Measurements from ENCODE around the gene ZFP92. TPM values are rescaled to one million over a fixed set of nuclear protein-coding genes. Genes with fewer than 3 reads are reported as not detected.
A peak's percentile ranks its signal among the peaks of the same experiment; 100 is the strongest.

The ZFP92 gene, protein sequence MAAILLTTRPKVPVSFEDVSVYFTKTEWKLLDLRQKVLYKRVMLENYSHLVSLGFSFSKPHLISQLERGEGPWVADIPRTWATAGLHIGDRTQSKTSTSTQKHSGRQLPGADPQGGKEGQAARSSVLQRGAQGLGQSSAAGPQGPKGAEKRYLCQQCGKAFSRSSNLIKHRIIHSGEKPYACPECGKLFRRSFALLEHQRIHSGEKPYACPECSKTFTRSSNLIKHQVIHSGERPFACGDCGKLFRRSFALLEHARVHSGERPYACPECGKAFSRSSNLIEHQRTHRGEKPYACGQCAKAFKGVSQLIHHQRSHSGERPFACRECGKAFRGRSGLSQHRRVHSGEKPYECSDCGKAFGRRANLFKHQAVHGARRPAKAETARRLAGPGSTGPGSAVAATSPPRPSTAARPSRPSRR
- 1 to 10 TPM; 2.1 to 3.3 TPM for total RNA-seq

- no peaks in the 10 kb centered on the region for H3K36me3 Mint-ChIP-seq
- peak; percentile 84 to 88 for ATAC-seq
These were observed at the start of gene ZFP92 for GRCh38 chrX:153411255-153411987. Gene ZFP92, plus strand, starts transcription at chrX:153411472. Its CDS starts 6,851 bp downstream, at chrX:153418323.

GRCh38 chrX:153361781-153362397 is 49.4 kb upstream of the ZFP92 start:
- H3K9me3 Mint-ChIP-seq: no peaks in the 10 kb centered on the region
- H3K36me3 Mint-ChIP-seq: no peaks in the 10 kb centered on the region
- peaks cover 0 to 3% of the 10 kb centered on the region in 2 donors for H3K27me3 Mint-ChIP-seq
- DNase-seq (ENCODE audit: low spot score): no peak
- no peak overlapping the region for H3K27ac Mint-ChIP-seq
- H3K4me1 Mint-ChIP-seq (ENCODE audit: low read depth in 2 of 2): no peaks in the 10 kb centered on the region
- H3K4me3 Mint-ChIP-seq: no peak overlapping the region
- ATAC-seq: no peak

More at GRCh38 chrX:153411255-153411987, at the start of gene ZFP92:
- no peak for DNase-seq (ENCODE audit: low spot score)
- no peaks in the 10 kb centered on the region for H3K27me3 Mint-ChIP-seq
- no peaks in the 10 kb centered on the region for H3K9me3 Mint-ChIP-seq
- peaks cover 6 to 9% of the 10 kb centered on the region in 2 donors for H3K4me1 Mint-ChIP-seq (ENCODE audit: low read depth in 2 of 2)
- peak within 1 kb of the TSS; percentile 74 for H3K4me3 Mint-ChIP-seq
- peak within 1 kb of the TSS in 1 of 2 donors; percentile 69 for H3K27ac Mint-ChIP-seq

DNA sequence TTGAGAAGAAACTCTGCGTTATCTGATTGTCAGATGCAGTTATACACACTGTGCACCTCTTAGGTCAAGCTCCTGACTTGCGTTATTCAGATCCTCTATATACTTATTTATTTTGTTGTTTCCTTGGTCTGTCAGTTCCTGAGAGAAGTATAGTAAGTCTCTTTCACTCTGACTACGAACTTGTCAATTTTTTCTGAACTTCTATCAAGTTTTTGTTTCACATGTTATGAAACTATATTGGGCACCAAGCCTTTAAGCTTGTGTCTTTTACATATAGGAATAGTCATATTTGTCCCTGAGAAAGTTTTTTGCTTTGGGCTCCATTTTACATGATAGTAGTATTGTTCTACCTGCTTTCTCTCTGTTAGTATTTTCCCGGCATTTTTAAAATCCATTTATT is 45.6 kb upstream of the ZFP92 start:
- Mint-ChIP-seq H3K27me3 (peaks cover 0 to 10% of the 10 kb centered on the region in 2 donors), H3K36me3 (no peaks in the 10 kb centered on the region), H3K9me3 (no peaks in the 10 kb centered on the region), H3K4me1 (ENCODE audit: low read depth in 2 of 2) (no peaks in the 10 kb centered on the region), H3K27ac (no peak overlapping the region), H3K4me3 (no peak overlapping the region)
- ATAC-seq (peak in 1 of 2 donors; percentile 9), DNase-seq (ENCODE audit: low spot score) (no peak)

- Mint-ChIP-seq H3K36me3 (no peaks in the 10 kb centered on the region), H3K27ac (no peak overlapping the region), H3K27me3 (peaks cover 0 to 11% of the 10 kb centered on the region in 2 donors), H3K4me3 (no peak overlapping the region), H3K9me3 (no peaks in the 10 kb centered on the region), H3K4me1 (ENCODE audit: low read depth in 2 of 2) (no peaks in the 10 kb centered on the region)
- DNase-seq (ENCODE audit: low spot score) (no peak), ATAC-seq (no peak)
These were observed 45.2 kb upstream of the ZFP92 start for GRCh38 chrX:153366119-153366518.

GRCh38 chrX:153366878-153367538 is 44.3 kb upstream of the ZFP92 start:
- DNase-seq (ENCODE audit: low spot score): no peak
- Mint-ChIP-seq H3K27ac (no peak overlapping the region), H3K36me3 (no peaks in the 10 kb centered on the region), H3K4me3 (no peak overlapping the region), H3K27me3 (peaks cover 0 to 15% of the 10 kb centered on the region in 2 donors), H3K9me3 (no peaks in the 10 kb centered on the region), H3K4me1 (ENCODE audit: low read depth in 2 of 2) (no peaks in the 10 kb centered on the region)
- no peak for ATAC-seq

- no peak for DNase-seq (ENCODE audit: low spot score)
- Mint-ChIP-seq H3K36me3 (no peaks in the 10 kb centered on the region), H3K27ac (no peak overlapping the region), H3K9me3 (no peaks in the 10 kb centered on the region), H3K27me3 (peaks cover 0 to 22% of the 10 kb centered on the region in 2 donors), H3K4me1 (ENCODE audit: low read depth in 2 of 2) (no peaks in the 10 kb centered on the region), H3K4me3 (no peak overlapping the region)
- no peak for ATAC-seq
These were observed 40.8 kb upstream of the ZFP92 start for GRCh38 chrX:153370293-153371055.

DNA sequence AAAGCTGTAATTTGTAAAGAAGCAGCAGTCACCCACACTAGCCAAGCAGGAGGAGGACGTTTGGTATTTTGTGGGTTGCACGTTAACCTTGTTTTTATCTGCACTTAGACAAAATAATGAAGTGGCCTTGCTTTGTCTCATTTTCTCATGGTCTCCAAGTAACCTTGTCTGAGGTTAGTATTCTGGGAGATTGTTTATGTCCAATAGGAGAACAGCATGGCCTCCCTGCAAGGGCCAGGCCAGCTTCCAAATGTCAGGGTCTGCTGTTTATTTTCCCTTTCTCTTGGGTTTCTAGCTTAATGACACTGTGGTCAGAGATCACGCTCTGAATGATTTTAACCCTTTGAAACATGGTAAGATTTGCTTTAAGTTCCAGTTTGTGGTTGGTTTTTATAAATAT is 40.0 kb upstream of the ZFP92 start:
- Mint-ChIP-seq H3K4me1 (ENCODE audit: low read depth in 2 of 2) (no peaks in the 10 kb centered on the region), H3K27me3 (peaks cover 0 to 22% of the 10 kb centered on the region in 2 donors), H3K9me3 (no peaks in the 10 kb centered on the region), H3K4me3 (no peak overlapping the region), H3K27ac (no peak overlapping the region), H3K36me3 (no peaks in the 10 kb centered on the region)
- DNase-seq (ENCODE audit: low spot score): no peak
- no peak for ATAC-seq

GRCh38 chrX:153372949-153373348 is 38.3 kb upstream of the ZFP92 start:
- H3K27ac Mint-ChIP-seq: no peak overlapping the region

GRCh38 chrX:153374426-153374825 is 36.8 kb upstream of the ZFP92 start:
- ATAC-seq (no peak), DNase-seq (ENCODE audit: low spot score) (no peak)
- no peak overlapping the region for H3K27ac Mint-ChIP-seq
- peaks cover 0 to 23% of the 10 kb centered on the region in 2 donors for H3K27me3 Mint-ChIP-seq
- no peak overlapping the region for H3K4me3 Mint-ChIP-seq
- no peaks in the 10 kb centered on the region for H3K4me1 Mint-ChIP-seq (ENCODE audit: low read depth in 2 of 2)
- H3K36me3 Mint-ChIP-seq: no peaks in the 10 kb centered on the region
- no peaks in the 10 kb centered on the region for H3K9me3 Mint-ChIP-seq

More at GRCh38 chrX:153372949-153373348, 38.3 kb upstream of the ZFP92 start:
- Mint-ChIP-seq H3K9me3 (no peaks in the 10 kb centered on the region), H3K4me1 (ENCODE audit: low read depth in 2 of 2) (no peaks in the 10 kb centered on the region), H3K36me3 (no peaks in the 10 kb centered on the region), H3K27me3 (peaks cover 0 to 24% of the 10 kb centered on the region in 2 donors), H3K4me3 (no peak overlapping the region)
- DNase-seq (ENCODE audit: low spot score) (no peak), ATAC-seq (no peak)

DNA sequence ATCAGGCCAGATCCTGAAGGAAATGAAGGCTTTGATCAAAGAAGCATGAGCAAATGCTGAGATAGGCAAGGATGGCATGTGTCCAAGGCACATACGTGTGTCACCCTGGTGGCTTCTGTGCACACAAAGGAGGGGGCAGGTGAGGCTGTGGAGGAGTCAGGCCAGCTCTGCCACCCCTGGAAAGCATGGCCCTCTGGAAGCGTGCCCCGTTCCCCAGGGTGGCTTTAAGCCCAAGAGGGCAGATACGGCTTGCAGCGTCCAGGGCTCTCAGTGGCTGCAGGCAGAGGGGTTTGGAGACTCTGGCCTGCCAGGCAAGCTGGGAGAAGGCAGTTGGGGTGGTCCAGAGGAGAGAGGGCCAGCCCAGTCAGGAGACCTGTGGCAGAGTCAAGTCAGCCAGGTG is 35.7 kb upstream of the ZFP92 start:
- H3K27ac Mint-ChIP-seq: no peak overlapping the region
- DNase-seq (ENCODE audit: low spot score) (no peak), ATAC-seq (peak in 1 of 2 donors; percentile 38)
- H3K27me3 Mint-ChIP-seq: peaks cover 0 to 18% of the 10 kb centered on the region in 2 donors
- H3K36me3 Mint-ChIP-seq: no peaks in the 10 kb centered on the region
- H3K9me3 Mint-ChIP-seq: no peaks in the 10 kb centered on the region
- no peaks in the 10 kb centered on the region for H3K4me1 Mint-ChIP-seq (ENCODE audit: low read depth in 2 of 2)
- H3K4me3 Mint-ChIP-seq: no peak overlapping the region

DNA sequence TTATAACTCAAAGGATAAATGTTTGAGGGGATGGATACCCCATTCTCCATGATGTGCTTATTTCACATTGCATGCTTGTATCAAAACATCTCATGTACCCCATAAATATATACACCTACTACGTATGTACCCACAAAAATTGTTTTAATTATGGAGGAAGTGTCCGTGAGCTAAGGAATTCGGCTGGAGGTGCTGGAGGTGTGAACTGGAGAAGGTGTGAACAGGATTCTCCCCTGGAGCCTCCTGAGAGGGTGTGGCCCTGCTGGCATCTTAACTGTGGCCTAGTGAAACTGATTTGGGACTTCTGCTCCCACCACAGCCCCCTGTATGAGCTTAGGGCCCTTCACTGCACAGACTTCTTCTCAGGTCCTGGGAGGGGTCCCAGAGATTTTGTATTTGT is 33.5 kb upstream of the ZFP92 start:
- H3K36me3 Mint-ChIP-seq: no peaks in the 10 kb centered on the region
- H3K27ac Mint-ChIP-seq: no peak overlapping the region
- no peak for ATAC-seq

GRCh38 chrX:153378607-153379006 is 32.7 kb upstream of the ZFP92 start:
- DNase-seq (ENCODE audit: low spot score) (no peak), ATAC-seq (no peak)
- Mint-ChIP-seq H3K27ac (no peak overlapping the region), H3K36me3 (no peaks in the 10 kb centered on the region), H3K27me3 (peaks cover 0 to 8% of the 10 kb centered on the region in 2 donors), H3K9me3 (no peaks in the 10 kb centered on the region), H3K4me3 (no peak overlapping the region), H3K4me1 (ENCODE audit: low read depth in 2 of 2) (no peaks in the 10 kb centered on the region)

More for the DNA sequence above, 33.5 kb upstream of the ZFP92 start:
- H3K9me3 Mint-ChIP-seq: no peaks in the 10 kb centered on the region
- DNase-seq (ENCODE audit: low spot score): no peak
- peaks cover 0 to 11% of the 10 kb centered on the region in 2 donors for H3K27me3 Mint-ChIP-seq
- no peaks in the 10 kb centered on the region for H3K4me1 Mint-ChIP-seq (ENCODE audit: low read depth in 2 of 2)
- H3K4me3 Mint-ChIP-seq: no peak overlapping the region

DNA sequence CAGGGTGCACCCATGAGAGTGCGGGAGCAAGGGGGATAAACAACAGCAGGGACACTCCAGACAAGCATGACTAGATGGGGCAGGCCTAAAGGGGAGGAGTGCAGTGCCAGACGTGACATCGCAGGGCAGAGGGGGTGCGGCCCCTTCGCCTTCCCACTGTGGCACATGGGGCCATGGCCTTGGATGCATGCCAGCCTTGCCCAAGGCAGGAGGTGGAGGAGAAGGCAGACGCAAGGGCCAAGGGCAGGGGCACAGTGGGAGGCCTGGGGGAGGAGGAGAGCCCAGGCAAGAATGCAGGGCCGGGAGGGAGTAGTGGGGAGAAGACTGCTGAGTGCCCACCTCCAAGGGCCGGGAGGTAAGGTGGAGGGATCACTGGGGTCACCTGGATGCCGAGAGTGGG is 31.8 kb upstream of the ZFP92 start:
- H3K27me3 Mint-ChIP-seq: peaks cover 0 to 8% of the 10 kb centered on the region in 2 donors
- DNase-seq (ENCODE audit: low spot score) (no peak), ATAC-seq (no peak)
- H3K27ac Mint-ChIP-seq: no peak overlapping the region
- no peaks in the 10 kb centered on the region for H3K9me3 Mint-ChIP-seq
- H3K4me3 Mint-ChIP-seq: no peak overlapping the region
- H3K4me1 Mint-ChIP-seq (ENCODE audit: low read depth in 2 of 2): no peaks in the 10 kb centered on the region
- no peaks in the 10 kb centered on the region for H3K36me3 Mint-ChIP-seq
